Measurements from ENCODE around the gene CADPS. TPM values are rescaled to one million over a fixed set of nuclear protein-coding genes. Genes with fewer than 3 reads are reported as not detected.
"Not testable (repeated sequence)": the region's sequence is repeated elsewhere in the genome, so short reads cannot be mapped to it uniquely, and the experiment has no call there.

Gene CADPS
- total and polyA plus RNA-seq, 4 donors: 0.13 to 0.99 (median 0.75) TPM; not detected in 1

DNA sequence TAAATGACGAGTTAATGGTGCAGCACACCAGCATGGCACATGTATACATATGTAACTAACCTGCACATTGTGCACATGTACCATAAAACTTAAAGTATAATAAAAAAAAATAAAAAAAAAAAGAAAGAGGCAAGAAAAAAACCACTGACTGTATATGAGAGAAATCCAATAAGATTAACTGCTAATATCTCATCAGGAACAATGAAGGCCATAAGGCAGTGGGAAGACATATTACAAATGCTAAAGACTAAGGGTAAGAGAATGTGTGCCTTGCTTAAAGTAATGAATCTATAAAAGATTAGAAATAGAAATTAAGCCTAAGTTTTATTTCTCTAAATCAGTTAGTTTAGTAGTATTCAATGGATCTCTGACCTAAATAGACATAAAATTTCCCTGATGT, 294.7 kb downstream of the CADPS start:
- H3K4me3 ChIP-seq (ENCODE audit: low read length in 2 of 2); DNase-seq; H3K27ac ChIP-seq (ENCODE audit: low read depth in 1 of 2, low read length in 2 of 2); H3K27me3 ChIP-seq (ENCODE audit: control insufficient read depth in 1 of 2, insufficient read depth in 2 of 2, low read length in 1 of 2); intact Hi-C loops (cut with DNase I); ATAC-seq (ENCODE audit: low FRiP score); H3K36me3 ChIP-seq (ENCODE audit: control insufficient read depth in 1 of 2, insufficient read depth in 2 of 2, low read length in 1 of 2); H3K9me3 ChIP-seq (ENCODE audit: control insufficient read depth, low read length); H3K4me1 ChIP-seq (ENCODE audit: control insufficient read depth in 1 of 2, insufficient read depth in 2 of 2, low read length in 2 of 2): not testable (repeated sequence)
- 67 to 79% methylated on average over 1 of the region's 1 CpG for WGBS, 2 donors

DNA sequence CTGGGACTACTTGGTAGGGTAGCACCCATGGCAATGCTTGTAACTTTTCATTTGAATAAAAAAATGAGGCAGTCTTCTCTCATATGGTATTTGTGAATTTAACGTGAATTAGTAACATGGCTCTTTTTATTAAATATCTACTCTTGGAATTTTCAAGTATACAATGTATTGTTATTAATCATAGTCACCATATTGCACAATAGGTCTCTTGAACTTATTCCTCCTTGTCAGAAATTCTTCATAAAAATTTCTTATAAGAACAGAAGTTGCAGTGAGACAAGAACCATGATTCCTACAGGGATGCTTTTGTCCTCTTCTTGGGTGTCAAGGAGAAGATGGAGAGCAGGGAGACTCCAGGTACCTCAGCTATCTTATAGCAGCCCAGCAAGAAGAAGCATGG, 298.1 kb downstream of the CADPS start:
- 62 to 66% methylated on average over 1 of the region's 1 CpG for WGBS, 2 donors
- H3K27me3 ChIP-seq (ENCODE audit: control insufficient read depth in 1 of 2, insufficient read depth in 2 of 2, low read length in 1 of 2): no peaks in the 10 kb centered on the region
- intact Hi-C loops (cut with DNase I): no loop called here
- ATAC-seq (ENCODE audit: low FRiP score) (no peak), DNase-seq (no peak)
- H3K4me1 ChIP-seq (ENCODE audit: control insufficient read depth in 1 of 2, insufficient read depth in 2 of 2, low read length in 2 of 2): no peaks in the 10 kb centered on the region
- no peak overlapping the region for H3K27ac ChIP-seq (ENCODE audit: low read depth in 1 of 2, low read length in 2 of 2)
- no peak overlapping the region for H3K4me3 ChIP-seq (ENCODE audit: low read length in 2 of 2)
- no peaks in the 10 kb centered on the region for H3K36me3 ChIP-seq (ENCODE audit: control insufficient read depth in 1 of 2, insufficient read depth in 2 of 2, low read length in 1 of 2)
- H3K9me3 ChIP-seq (ENCODE audit: control insufficient read depth, low read length): peaks cover 5% of the 10 kb centered on the region

- WGBS, 2 donors: 55 to 57% methylated on average over 5 of the region's 5 CpGs
- Histone ChIP-seq H3K36me3 (ENCODE audit: control insufficient read depth in 1 of 2, insufficient read depth in 2 of 2, low read length in 1 of 2) (no peaks in the 10 kb centered on the region), H3K27ac (ENCODE audit: low read depth in 1 of 2, low read length in 2 of 2) (no peak overlapping the region), H3K4me1 (ENCODE audit: control insufficient read depth in 1 of 2, insufficient read depth in 2 of 2, low read length in 2 of 2) (no peaks in the 10 kb centered on the region), H3K4me3 (ENCODE audit: low read length in 2 of 2) (no peak overlapping the region), H3K27me3 (ENCODE audit: control insufficient read depth in 1 of 2, insufficient read depth in 2 of 2, low read length in 1 of 2) (no peaks in the 10 kb centered on the region), H3K9me3 (ENCODE audit: control insufficient read depth, low read length) (peaks cover under 1% of the 10 kb centered on the region)
- intact Hi-C loops (cut with DNase I): no loop called here
- DNase-seq: no peak
- ATAC-seq (ENCODE audit: low FRiP score): no peak
Observed at GRCh38 chr3:62574266-62574898, 300.8 kb downstream of the CADPS start.

DNA sequence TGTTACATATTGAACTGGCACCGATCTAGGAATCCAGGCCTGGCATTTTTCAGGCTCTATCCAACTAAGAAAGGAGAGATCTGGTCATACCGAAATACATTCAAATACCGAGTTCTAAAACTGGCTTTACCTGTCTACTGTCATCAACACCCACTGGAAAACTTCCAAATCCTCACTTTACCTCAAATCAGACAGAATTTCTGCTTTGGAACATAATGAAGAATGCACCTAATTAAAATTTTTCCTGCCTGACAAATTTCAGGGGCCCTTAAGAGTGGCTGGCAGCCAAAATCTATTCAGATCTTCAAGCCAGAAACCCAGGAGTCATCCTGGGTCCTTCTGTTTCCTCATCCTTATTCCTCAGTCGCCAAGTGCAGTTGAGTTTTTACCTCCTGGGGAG, 303.3 kb downstream of the CADPS start:
- Histone ChIP-seq H3K27me3 (ENCODE audit: control insufficient read depth in 1 of 2, insufficient read depth in 2 of 2, low read length in 1 of 2) (no peaks in the 10 kb centered on the region), H3K36me3 (ENCODE audit: control insufficient read depth in 1 of 2, insufficient read depth in 2 of 2, low read length in 1 of 2) (no peaks in the 10 kb centered on the region), H3K4me1 (ENCODE audit: control insufficient read depth in 1 of 2, insufficient read depth in 2 of 2, low read length in 2 of 2) (no peaks in the 10 kb centered on the region), H3K27ac (ENCODE audit: low read depth in 1 of 2, low read length in 2 of 2) (no peak overlapping the region), H3K9me3 (ENCODE audit: control insufficient read depth, low read length) (no peaks in the 10 kb centered on the region), H3K4me3 (ENCODE audit: low read length in 2 of 2) (no peak overlapping the region)
- ATAC-seq (ENCODE audit: low FRiP score): no peak
- intact Hi-C loops (cut with DNase I): no loop called here
- DNase-seq: no peak
- WGBS, 2 donors: 90 to 94% methylated on average over 4 of the region's 4 CpGs

- ATAC-seq (ENCODE audit: low FRiP score): no peak
- Histone ChIP-seq H3K36me3 (ENCODE audit: control insufficient read depth in 1 of 2, insufficient read depth in 2 of 2, low read length in 1 of 2) (no peaks in the 10 kb centered on the region), H3K27me3 (ENCODE audit: control insufficient read depth in 1 of 2, insufficient read depth in 2 of 2, low read length in 1 of 2) (no peaks in the 10 kb centered on the region), H3K4me3 (ENCODE audit: low read length in 2 of 2) (no peak overlapping the region), H3K27ac (ENCODE audit: low read depth in 1 of 2, low read length in 2 of 2) (no peak overlapping the region), H3K9me3 (ENCODE audit: control insufficient read depth, low read length) (no peaks in the 10 kb centered on the region), H3K4me1 (ENCODE audit: control insufficient read depth in 1 of 2, insufficient read depth in 2 of 2, low read length in 2 of 2) (no peaks in the 10 kb centered on the region)
- no peak for DNase-seq
- intact Hi-C loops (cut with DNase I): no loop called here
- WGBS, 2 donors: 70 to 77% methylated on average over 6 of the region's 6 CpGs
Observed at GRCh38 chr3:62570888-62571287, 304.3 kb downstream of the CADPS start.

DNA sequence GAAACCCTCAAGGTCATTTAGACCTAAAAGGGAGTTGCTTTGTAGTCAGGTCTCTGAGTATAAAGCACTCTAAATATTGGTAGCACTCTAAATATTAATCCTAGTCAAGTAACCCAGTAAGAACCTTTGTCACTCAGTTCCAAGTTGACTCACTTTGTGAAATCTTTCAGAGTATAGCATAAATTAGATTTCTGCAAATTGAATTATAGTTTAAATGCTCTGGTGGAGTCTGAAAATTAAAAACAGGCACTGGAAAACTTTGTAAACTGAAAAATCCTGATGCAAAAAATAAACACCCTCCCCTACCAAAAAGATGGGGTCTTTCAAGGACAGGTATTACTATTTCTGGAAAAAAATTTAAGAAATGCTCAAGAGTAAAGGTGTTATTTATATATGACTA, 305.6 kb downstream of the CADPS start:
- intact Hi-C loops (cut with DNase I): loop anchor here in 1 of 2 donors (10.0 kb wide), 1 partner anchor 365 kb away; no protein-coding TSS in a partner anchor
- Histone ChIP-seq H3K27ac (ENCODE audit: low read depth in 1 of 2, low read length in 2 of 2) (no peak overlapping the region), H3K9me3 (ENCODE audit: control insufficient read depth, low read length) (no peaks in the 10 kb centered on the region), H3K4me3 (ENCODE audit: low read length in 2 of 2) (no peak overlapping the region), H3K36me3 (ENCODE audit: control insufficient read depth in 1 of 2, insufficient read depth in 2 of 2, low read length in 1 of 2) (no peaks in the 10 kb centered on the region), H3K27me3 (ENCODE audit: control insufficient read depth in 1 of 2, insufficient read depth in 2 of 2, low read length in 1 of 2) (no peaks in the 10 kb centered on the region), H3K4me1 (ENCODE audit: control insufficient read depth in 1 of 2, insufficient read depth in 2 of 2, low read length in 2 of 2) (no peaks in the 10 kb centered on the region)
- ATAC-seq (ENCODE audit: low FRiP score): no peak
- DNase-seq: no peak

DNA sequence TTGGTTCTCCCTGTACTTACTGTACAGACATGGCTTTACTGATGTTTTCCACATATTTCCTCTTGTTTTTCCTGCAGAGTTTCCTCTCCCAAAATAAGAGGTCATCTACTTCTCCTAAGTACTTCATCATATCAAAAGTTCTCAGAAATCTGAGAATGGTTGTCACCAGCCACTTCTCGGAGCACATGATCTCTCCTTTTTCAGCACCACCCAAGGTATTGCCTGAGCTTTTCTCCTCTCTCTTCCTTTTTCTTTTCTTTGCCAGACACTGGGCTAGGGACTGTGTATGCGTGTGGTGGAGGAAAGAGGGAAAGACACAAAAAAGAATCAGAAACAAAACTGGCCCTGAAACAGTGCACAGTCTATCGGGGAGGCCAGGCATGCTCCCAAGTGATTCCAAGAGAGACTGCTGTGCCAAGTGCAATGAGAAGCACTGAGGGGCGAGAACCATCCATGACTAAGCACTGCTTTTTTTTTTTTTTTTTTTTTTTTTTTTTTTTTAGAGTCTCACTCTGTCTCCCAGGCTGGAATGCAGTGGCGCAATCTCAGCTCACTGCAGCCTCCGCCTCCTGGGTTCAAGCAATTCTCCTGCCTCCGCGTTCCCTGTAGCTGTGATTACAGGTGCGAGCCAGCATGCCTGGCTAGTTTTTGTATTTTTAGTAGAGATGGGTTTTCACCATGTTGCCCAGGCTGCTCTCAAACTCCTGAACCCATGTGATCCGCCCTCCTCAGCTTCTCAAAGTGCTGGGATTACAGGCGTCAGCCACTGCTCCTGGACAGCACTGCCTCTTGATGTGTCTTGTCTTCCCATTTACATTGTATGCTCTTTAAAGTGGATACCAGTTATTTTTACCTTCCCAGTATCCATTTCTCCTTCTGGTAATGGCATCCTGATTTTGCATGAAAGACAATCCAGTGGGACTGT, 307.9 kb downstream of the CADPS start:
- peak overlapping the region in 1 of 2 donors; percentile 21 for H3K27ac ChIP-seq (ENCODE audit: low read depth in 1 of 2, low read length in 2 of 2)
- WGBS, 2 donors: 32 to 37% methylated on average over 11 of the region's 11 CpGs
- no peaks in the 10 kb centered on the region for H3K27me3 ChIP-seq (ENCODE audit: control insufficient read depth in 1 of 2, insufficient read depth in 2 of 2, low read length in 1 of 2)
- peaks cover 0 to 3% of the 10 kb centered on the region in 2 donors for H3K4me1 ChIP-seq (ENCODE audit: control insufficient read depth in 1 of 2, insufficient read depth in 2 of 2, low read length in 2 of 2)
- ATAC-seq (ENCODE audit: low FRiP score) (peak; percentile 87), DNase-seq (peak in 1 of 2 donors; percentile 81)
- intact Hi-C loops (cut with DNase I): loop anchor here in 1 of 2 donors (10.0 kb wide), 1 partner anchor 363 kb away; no protein-coding TSS in a partner anchor
- no peaks in the 10 kb centered on the region for H3K36me3 ChIP-seq (ENCODE audit: control insufficient read depth in 1 of 2, insufficient read depth in 2 of 2, low read length in 1 of 2)
- H3K9me3 ChIP-seq (ENCODE audit: control insufficient read depth, low read length): no peaks in the 10 kb centered on the region
- H3K4me3 ChIP-seq (ENCODE audit: low read length in 2 of 2): no peak overlapping the region

DNA sequence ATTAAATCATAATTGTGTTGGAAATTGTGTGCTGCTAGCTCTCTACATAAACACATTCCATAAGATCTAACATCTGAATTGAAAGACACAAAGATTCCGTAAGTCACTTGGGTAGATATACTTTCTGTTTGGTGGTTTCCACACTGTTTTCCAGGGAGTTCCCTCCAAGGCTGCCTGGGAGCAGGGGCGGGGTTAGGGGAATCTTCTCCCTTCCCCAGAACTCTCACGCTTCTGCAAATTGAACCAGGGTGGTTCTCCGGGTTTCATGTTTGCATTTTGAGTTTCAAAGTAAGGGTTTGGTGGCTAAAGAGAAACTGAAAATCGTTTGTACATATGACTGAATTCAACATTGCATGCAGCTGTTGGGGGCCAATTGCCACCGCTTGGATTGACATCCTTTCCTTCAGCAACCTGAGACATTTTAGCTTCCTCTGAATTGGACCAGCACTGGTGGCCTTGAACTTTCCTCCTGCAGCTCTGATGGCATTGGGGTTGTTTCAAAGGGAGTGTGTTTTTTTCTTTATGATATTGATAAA, 309.1 kb downstream of the CADPS start:
- ATAC-seq (ENCODE audit: low FRiP score): no peak
- WGBS, 2 donors: 89 to 93% methylated on average over 6 of the region's 6 CpGs
- intact Hi-C loops (cut with DNase I): loop anchor here in 1 of 2 donors (10.0 kb wide), 1 partner anchor 361 kb away; no protein-coding TSS in a partner anchor

More for the DNA sequence above, 309.1 kb downstream of the CADPS start:
- peaks cover 0 to 3% of the 10 kb centered on the region in 2 donors for H3K4me1 ChIP-seq (ENCODE audit: control insufficient read depth in 1 of 2, insufficient read depth in 2 of 2, low read length in 2 of 2)
- no peak overlapping the region for H3K27ac ChIP-seq (ENCODE audit: low read depth in 1 of 2, low read length in 2 of 2)
- H3K9me3 ChIP-seq (ENCODE audit: control insufficient read depth, low read length): no peaks in the 10 kb centered on the region
- DNase-seq: no peak
- H3K36me3 ChIP-seq (ENCODE audit: control insufficient read depth in 1 of 2, insufficient read depth in 2 of 2, low read length in 1 of 2): no peaks in the 10 kb centered on the region
- H3K27me3 ChIP-seq (ENCODE audit: control insufficient read depth in 1 of 2, insufficient read depth in 2 of 2, low read length in 1 of 2): no peaks in the 10 kb centered on the region
- no peak overlapping the region for H3K4me3 ChIP-seq (ENCODE audit: low read length in 2 of 2)

Data from aorta (tissue), 5 donors.